GM18868 (cell line): Measurements from ENCODE around the gene FGFR2.

Experiments
- ATAC-seq: cut with Tn5 transposase; IDR thresholded peaks from one replicate; pipeline ENCODE4 v1.9.1; 2021; ENCODE audit warnings: mild to moderate bottlenecking, moderate library complexity; ENCODE audit not compliant: unreplicated experiment

FGFR2 gene

DNA sequence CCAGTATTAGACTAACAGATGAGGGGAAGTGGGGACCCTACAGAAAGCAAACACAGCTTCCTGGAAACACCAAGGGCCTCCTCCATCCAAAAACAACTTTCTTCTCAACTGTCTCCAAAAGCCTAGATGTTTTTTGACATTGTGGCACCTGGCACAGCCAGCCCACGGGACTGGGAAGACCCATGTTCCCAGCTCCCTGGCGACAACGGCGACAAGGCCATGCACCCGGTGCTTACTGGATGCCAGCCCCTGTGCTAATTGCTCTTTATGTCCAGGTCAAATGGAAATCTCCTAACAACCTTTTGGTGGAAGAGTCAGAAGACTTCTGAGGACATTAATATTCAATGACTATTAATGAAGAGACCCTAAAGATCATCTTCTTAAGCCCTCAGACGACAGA lies 7.1 kb downstream of the FGFR2 start:
- no peak for ATAC-seq

DNA sequence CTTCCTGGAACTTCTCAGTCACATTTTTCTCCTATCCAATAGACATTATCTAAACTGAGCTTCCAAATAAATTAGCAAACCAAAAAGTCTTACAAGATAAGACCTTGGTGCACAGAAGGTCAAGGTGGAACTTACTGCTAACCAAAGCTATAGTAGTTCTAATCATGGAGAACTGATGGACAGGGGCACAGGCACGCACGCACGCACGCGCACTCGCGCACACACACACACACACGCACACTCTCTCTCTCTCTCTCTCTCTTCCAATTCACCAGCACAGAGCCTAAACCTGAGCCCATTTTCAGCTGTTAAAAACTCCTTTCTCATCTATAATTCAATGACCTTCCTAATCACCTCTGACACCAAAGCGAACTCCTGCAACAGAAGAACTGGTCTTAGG lies 7.5 kb downstream of the FGFR2 start:
- no peak for ATAC-seq

DNA sequence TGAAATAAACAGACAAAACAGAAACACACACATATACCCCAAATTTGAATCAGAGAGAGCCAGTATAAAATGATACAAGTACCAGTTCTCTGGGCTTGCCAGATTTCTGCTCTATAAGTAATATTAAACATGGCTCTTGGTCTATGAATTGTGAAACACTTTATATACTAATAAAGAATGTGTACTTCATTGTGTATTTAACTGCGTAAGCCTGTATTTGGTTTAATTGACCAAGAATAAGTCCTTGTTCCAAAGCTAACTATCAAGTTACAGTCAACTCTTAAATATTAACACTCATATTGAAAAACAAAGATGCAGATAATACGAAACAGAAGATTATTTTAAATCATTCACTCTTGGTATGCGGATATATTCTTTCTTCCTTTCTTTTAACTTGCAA lies 8.7 kb downstream of the FGFR2 start:
- ATAC-seq: no peak

GRCh38 chr10:121583857-121584256 lies 14.4 kb downstream of the FGFR2 start:
- no peak for ATAC-seq

GRCh38 chr10:121583258-121583657 lies 15.0 kb downstream of the FGFR2 start:
- ATAC-seq: no peak

GRCh38 chr10:121580276-121581116 lies 17.7 kb downstream of the FGFR2 start:
- no peak for ATAC-seq

DNA sequence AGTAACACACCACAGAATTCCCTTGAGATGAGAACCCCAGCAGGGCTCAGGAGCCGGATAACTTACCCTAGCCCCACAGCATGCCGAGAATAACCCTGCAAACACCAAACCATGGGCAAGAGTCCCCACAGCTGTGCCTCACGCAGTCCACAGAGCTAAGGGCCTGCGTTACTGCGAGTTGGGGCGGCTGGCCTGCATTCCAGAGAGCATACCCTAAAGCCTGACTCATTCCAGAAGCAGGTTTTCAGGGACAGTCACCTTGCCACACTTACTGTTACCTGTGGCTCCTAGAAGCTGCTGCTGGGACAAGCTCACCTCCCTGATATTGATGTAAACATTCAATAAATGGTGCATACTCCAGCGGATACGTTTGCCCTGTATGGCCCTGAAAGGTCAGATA lies 18.6 kb downstream of the FGFR2 start:
- no peak for ATAC-seq

- ATAC-seq: no peak
These were observed 19.3 kb downstream of the FGFR2 start for GRCh38 chr10:121578965-121579364.

- no peak for ATAC-seq
These were observed 19.9 kb downstream of the FGFR2 start for GRCh38 chr10:121578298-121578697.

DNA sequence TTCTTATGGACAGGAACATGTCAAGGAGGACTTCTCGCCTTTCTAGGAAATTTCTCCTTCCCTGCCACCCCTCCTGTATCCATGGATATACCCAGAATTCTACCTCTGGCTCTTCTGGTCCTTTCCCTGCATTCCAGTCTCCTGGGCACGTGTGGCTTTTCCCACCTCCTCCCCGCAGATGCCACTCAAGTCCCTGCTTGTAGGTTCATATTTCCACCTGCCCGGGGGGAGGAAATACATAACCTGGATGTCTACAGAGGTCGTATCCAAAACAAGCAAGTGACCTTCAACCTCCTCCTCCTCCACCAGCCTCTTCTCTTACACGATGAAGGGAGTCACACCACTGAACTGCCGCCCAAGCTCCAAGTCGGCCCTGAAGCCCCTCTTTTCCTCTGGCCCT lies 20.7 kb downstream of the FGFR2 start:
- ATAC-seq: no peak

GRCh38 chr10:121576139-121576538 lies 22.1 kb downstream of the FGFR2 start:
- ATAC-seq: no peak

DNA sequence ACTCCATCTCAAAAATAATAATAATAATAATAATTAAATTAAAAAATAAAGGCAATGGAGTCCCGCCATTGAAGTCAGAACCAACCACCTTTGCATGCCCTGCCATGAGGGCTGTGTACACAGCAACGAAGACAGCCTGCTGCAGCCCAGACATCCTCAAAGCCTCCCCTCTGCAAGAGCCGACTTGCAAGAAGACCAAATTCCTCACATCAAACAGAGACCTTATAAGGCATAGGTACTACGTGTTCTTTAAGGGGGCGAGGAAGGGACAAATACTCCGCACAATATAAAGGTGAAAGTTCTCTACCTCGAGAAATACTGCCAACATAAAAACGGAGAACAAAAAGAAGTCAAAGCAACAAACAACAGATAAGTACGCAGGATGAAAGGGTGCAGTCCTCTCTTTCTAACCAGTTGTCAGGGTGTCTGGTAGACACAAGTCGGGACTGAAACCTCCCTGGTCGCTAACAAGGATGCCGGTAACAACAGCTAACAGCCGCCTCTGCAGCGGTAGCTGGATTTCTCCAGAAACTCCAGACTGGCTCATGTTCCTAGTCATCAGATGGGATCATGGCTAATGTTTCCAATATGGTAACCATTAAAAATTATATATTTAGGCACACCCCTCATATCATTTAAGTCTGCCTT lies 23.6 kb downstream of the FGFR2 start:
- ATAC-seq: no peak

GRCh38 chr10:121573538-121573941 lies 24.7 kb downstream of the FGFR2 start:
- no peak for ATAC-seq

DNA sequence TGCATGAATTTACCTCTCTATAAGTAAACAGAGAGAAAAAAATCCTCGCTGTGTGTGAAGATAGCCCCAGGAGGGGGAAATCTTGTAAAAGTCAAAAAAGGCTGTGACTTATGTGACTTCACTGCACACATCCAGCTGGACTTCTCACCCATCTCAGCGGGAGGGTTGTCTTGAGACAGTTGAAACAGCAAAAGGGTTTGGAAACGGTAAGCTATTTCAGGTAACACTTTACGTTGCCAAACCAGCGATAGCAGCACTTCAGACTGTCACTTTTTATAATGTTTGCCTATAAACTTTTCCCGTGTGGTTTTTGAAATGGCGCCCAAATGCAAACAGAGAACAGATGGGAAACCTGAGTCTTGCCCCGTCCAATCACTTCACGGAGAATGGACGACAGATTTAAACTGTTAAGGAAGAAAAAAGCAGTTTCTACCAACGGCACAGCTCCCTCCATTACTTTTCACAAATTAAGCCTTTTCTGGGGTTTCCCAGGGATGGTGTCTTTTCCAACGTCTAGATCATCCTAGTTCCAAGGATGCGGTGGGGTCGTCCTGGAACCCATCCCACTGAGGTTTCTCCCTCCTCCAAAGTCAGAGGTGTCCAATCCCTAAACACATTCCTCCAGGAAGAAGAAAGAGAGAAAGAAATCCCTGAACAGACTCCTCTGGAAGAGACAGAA lies 25.2 kb downstream of the FGFR2 start:
- no peak for ATAC-seq

- ATAC-seq: no peak
These were observed 27.9 kb downstream of the FGFR2 start for GRCh38 chr10:121570315-121570714.

GRCh38 chr10:121568275-121568674 lies 30.0 kb downstream of the FGFR2 start:
- ATAC-seq: no peak

GRCh38 chr10:121567569-121567968 lies 30.7 kb downstream of the FGFR2 start:
- ATAC-seq: no peak

DNA sequence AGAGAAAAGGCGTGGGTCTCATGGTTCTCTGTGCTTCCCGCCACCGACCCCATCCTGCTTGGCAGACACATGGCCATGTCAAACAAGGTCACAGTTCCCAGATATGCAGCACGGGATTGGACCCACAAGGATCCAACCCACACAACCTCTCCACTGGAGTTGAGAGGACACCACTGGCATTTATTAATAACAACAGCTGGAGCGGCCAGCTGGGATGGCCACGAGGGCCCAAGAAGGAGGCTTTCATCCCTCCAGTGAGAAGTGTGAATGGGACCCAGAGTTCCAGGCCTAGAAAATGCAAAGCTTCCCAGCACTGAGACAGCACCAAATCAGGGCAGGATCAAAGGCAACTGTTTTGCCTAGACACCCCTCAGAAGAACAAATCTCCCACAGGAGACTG lies 31.5 kb downstream of the FGFR2 start:
- no peak for ATAC-seq

DNA sequence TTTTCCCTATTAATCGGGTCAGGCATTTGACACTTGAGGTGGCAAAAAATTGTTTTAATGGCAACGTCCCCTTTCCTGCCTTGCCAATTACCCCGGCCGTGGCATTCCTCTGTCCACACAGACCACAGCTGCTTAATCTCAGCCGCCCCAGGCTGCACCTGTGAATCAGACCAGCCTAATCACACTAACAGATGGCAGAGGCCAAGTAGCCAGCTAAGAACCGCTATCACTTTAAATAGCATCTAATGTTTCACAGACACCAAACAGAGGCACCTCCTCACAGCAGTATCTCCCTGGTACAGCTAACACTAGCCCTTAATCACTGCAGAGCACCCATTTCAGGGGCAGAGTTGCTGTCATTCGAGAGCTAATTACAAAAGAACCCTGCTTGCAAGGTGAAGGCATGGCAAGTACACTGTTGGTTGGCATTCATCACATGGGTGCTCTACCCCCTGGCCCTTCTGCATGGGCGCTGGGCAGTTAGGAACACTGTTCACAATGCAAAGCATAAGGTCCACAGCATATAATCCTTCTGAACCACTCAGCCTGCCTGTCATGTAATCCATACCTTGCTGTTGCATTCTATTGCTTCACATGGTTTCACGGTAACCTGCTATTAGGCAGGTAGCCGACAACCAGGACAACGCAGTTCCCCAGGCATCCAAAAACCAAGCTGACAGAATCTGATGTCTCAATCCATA lies 38.8 kb downstream of the FGFR2 start:
- ATAC-seq: no peak

GRCh38 chr10:121558238-121558637 lies 40.0 kb downstream of the FGFR2 start:
- no peak for ATAC-seq

DNA sequence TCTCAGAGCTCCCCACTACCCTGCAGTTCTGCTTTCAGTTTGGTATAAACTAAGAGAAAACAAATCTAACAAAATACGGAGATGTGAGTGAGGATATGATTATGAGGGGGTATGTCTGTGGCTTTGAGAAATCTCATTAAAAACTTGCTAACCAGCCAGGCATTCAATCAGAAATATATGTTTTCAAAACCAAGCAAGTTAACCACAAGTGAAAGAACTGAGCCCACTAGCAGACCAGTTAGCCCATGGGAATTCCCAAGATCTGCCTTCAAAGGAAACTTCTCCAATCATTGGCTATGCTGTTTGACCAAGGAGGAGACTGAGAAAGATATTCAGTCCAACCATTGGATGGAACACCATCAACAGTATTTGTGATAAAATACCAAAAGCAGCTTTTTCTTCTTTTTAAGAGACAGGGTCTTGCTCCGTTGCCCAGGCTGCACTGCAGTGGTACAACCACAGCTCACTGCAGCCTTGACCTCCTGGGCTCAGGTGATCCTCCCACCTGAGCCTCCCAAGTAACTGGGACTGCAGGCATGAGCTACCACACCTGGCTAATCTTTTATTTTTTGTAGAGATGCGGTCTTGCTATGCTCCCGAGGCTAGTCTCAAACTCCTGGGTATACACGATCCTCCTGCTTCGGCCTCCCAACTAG lies 41.2 kb downstream of the FGFR2 start:
- no peak for ATAC-seq
